HG03025 (cell line): ENCODE results near the gene ZFYVE28.

ENCODE experiments used
- ATAC-seq: cut with Tn5 transposase; IDR thresholded peaks from one replicate; pipeline ENCODE4 v1.9.1; 2021; ENCODE audit warnings: mild to moderate bottlenecking, moderate library complexity; ENCODE audit not compliant: unreplicated experiment, low FRiP score

ZFYVE28 gene

DNA sequence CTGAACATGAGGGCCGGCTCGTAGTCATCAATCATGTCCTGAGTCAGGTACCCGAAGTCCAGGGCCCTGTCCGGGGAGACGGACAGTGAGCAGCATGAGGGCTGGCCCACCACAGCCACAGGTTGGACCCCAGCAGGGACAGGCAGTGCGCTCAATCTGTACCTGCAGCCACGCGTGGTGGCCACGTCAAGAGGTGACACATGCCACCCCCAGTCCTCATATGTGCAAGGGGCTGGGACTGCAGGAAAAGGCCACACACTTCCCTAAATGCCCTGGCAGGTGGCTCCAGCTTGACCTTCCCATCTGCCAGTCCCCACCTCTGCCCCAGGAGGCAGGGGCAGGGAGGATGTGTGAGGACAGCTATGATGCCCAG, 82.7 kb downstream of the ZFYVE28 start:
- no peak for ATAC-seq

GRCh38 chr4:2334826-2335728, 83.4 kb downstream of the ZFYVE28 start:
- no peak for ATAC-seq

DNA sequence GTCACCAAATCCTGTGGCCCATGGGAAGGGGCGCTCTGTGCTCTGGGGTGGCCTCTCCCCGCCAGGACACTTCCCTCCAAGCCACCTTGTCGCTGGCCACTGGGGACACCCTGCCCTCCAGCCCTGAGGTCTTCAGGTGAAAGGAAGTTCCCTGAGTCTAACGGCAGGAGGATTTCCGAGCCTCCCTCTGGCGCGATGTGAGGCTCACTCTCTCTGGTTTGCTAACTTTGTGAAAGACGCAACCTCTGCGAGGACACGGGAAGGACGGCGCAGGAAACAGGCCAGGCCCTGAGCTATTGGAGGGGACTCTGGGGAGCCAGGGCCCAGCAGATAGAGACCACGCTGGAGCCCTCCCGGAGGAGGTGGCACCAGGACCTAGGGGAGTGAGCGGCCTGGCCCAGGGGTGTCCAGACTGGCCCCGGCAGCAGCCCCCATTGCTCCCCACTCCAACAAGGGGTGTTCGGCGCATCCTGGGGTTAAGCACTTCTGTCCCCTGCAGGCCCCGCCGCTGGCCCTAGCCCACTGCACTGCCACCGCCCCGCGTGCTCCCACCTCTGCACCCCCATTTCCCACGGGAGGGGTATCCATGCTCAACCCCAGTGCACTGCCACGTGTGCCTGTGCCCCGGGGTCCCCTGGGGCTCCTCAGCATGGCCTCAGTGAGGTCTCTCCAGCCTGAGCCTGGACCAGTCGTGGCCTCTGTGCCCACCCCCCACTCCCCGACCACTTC, 84.4 kb downstream of the ZFYVE28 start:
- no peak for ATAC-seq

DNA sequence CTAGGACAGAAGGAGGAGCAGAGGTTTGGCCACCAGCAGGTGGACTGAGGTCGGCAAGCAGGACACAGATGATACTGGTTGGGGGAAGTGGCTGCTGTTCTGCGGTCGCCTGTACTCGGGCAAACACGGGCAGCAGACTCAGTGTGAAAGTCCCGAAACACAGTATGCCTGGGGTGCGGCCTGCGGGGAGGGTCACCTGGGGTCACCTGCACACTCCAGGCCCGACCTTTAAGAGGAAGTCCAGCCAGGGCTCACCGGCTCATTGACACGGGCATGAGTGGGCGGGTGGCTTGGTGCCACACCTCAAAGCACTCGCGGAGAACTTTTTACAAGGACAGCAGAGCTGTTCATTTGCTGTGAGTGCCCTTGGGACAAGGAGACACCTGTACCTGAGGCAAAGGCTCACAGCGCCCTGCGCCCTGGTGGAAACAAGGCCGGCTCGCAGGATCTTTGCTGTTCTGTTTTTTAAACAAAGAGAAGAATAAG, 85.0 kb downstream of the ZFYVE28 start:
- ATAC-seq, result no peak

GRCh38 chr4:2332976-2333319, 85.5 kb downstream of the ZFYVE28 start:
- no peak for ATAC-seq

- no peak for ATAC-seq
Observed at GRCh38 chr4:2332201-2332975, 86.1 kb downstream of the ZFYVE28 start.

- no peak for ATAC-seq
Observed at GRCh38 chr4:2331519-2332200, 86.8 kb downstream of the ZFYVE28 start.

- no peak for ATAC-seq
Observed at GRCh38 chr4:2331043-2331420, 87.4 kb downstream of the ZFYVE28 start.

DNA sequence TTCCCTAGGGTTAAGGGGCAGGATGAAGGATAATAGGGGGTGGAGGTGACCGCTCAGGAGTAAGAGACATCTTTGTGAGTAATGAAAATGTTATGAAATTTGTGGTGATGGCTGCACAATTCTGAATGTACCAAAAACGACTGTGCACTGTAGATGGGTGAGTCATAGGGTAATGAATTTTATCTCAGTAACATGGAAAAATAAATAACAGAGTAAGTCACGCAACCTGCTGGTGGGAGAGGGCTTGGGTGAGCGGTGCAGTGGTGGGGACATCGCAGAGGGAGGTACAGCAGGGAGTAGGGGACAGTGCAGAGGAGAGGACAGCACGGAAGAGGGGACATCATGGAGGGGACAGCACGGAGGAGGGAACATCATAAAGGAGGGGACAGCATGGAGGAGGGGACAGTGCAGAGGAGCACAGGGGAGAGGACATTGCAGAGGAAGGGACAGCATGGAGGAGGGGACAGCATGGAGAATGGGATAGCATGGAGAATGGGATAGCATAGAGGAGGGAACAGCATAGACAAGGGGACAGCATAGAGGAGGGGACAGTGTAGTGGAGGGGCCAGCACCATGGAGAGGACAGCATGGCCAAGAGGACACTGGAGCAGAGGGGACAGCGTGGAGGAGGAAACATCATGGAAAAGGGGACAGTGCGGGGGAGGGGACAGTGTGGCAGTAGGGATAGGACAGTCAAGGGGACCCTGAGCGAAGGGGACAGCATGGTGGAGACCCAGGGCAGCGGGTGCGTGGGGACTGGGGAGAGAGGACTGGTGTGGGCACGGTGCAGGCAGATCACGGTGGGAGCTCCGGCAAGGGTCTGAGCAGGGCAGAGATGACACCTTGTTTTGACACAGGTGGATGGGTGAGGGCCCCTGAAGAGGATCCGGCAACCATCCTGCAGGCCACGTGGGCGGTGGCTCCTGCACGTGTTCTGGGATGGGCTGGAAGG, 88.1 kb downstream of the ZFYVE28 start:
- ATAC-seq, result no peak

DNA sequence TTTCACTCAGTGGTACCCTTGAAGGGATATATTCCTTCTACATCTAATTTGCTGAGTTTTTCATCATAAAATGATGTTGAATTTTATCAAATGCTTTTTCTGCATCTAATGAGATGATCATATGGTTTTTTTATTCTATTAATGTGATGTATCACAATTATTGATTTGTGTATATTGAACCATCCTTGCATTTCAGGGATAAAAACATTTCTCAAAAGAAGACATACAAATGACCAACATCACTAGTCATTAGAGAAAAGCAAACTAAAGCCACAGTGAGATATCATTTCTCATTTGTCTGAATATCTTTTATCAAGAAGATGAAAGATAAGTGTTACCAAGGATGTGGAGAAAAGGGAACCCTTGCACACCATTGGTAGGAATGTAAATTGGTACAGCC, 90.9 kb downstream of the ZFYVE28 start:
- ATAC-seq, result no peak

GRCh38 chr4:2324891-2325290, 93.6 kb downstream of the ZFYVE28 start:
- ATAC-seq, result no peak

DNA sequence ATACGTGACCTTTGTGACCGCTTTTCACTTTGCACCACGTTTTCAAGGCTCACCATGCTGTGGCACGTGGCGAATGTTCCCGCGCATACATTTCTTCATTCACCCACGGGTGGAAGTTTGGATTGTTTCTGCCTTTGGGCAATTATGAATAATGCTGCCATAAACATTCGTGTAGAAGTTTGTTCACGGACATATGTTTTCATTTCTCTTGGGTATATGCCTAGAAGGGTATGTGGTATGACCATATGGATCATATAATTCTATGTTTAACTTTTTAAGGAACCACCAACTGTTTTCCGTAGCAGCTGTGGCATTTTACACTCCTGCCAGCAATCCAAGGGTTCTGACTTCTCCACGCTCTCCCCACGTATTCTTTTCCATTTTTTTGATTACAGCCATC, 95.6 kb downstream of the ZFYVE28 start:
- ATAC-seq, result no peak

- no peak for ATAC-seq
Observed at GRCh38 chr4:2322227-2322626, 96.2 kb downstream of the ZFYVE28 start.

DNA sequence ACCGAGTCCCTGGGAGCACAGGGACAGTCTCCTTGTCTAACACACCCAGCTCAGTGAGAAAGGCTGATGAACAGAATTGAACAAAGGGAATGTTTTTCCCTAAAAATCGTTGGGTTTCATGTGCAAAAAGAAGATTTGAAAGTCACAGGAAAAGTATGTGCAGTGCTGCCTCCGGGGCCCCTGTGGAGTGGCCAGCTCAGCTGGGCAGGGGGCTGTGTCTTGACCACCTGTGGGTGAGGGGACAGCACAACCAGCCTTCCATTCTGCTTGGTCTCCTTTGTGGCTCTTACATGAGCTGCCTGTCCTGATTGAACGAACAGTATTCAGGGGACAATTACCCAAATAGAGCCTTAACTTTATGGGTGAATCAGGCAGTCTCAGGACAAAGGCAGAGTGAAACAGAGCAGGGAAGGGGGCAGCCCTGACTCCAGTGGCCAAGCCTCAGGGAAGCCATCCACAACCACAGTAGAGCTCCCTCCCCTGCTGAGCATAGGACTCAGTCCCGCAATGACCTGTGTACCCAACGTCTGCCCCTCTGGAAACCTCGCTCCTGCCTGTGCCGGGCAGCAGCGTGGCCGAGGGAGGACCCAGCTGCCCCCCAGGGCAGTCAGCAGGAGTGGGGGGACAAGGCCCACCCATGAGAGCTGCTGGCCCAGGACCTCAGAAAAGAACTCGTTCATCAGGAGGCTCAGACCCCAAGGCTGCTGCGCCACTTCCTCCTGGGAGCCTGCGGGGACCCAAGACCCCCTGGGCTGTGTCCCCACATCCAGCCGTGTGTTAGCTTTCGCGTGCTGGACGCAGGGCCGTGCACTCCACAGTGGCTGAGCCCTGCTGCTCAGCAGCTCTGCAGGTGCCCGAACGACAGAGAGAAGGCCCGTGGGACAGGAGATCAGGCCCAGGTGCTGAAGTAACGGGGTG, 96.9 kb downstream of the ZFYVE28 start:
- no peak for ATAC-seq

DNA sequence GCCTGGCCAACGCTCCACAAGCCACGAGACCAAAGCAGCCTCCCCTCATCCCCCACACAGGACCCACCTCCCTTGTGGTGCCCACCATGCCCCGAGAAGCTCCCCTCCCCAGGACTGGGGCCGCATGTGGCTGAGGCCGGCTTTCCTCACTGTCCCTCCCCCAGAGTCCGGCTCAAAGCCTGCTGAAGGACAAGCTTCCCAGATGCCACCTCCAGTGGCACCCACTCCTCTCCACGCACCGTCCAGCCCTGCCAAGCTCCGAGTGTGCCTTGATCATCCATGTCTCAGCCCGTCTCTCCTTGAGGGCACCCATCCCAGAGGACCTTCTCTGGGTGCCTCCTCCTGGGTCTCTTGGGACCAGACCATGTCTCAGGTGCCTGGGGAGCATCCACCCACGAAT, 97.7 kb downstream of the ZFYVE28 start:
- no peak for ATAC-seq

GRCh38 chr4:2320152-2320551, 98.3 kb downstream of the ZFYVE28 start:
- ATAC-seq, result no peak

- no peak for ATAC-seq
Observed at GRCh38 chr4:2318885-2319284, 99.6 kb downstream of the ZFYVE28 start.

DNA sequence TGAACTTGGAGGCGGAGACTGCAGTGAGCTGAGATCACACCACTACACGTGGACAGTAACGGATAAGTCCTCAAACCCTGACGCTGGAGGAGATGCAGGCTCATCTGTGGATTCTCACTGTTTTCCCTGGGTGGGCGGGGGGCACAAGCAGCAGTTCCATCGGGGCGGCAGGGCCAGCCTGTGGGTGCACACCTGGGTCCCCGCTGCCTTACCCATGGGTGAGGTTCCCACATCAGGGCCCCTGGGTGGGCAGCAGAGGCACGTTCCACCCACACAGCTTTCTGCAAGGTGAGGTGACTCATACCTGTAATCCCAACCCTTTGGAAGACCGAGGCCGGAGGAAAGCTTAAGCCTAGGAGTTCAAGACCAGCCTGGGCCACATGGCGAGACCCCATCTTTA, 100.0 kb downstream of the ZFYVE28 start:
- no peak for ATAC-seq
